Neural cell (in vitro differentiated cells): Measurements from ENCODE around the gene ANKRD66. TPM values are rescaled to one million over a fixed set of nuclear protein-coding genes. Genes with fewer than 3 reads are reported as not detected.

Experiments used
- polyA plus RNA-seq: library from polyadenylated mRNA; depleted of rRNA; stranded (reverse); fragments of >200 nt; gene quantifications from 2 replicates; pipeline ENCODE4 v1.2.3, GENCODE V29; 2014

The ANKRD66 gene
- polyA plus RNA-seq, 1 donor from 2014 or later = not detected

Other genes with a start within 250 kb of the ANKRD66 start
- 1.4 and 2.0 TPM in 2 replicates for gene CYP39A1, start 94.1 kb upstream of the ANKRD66 start, polyA plus RNA-seq
- 31.1 and 44.5 TPM in 2 replicates for gene SLC25A27, start 94.0 kb upstream of the ANKRD66 start, polyA plus RNA-seq
- gene TDRD6, start 59.0 kb upstream of the ANKRD66 start, polyA plus RNA-seq = 0.84 and 0.92 TPM in 2 replicates
- gene PLA2G7, start 11.6 kb upstream of the ANKRD66 start, polyA plus RNA-seq = 0.35 TPM in 1 of 2 replicates, not detected in the other
- not detected in 2 replicates for gene MEP1A, start 46.5 kb downstream of the ANKRD66 start, polyA plus RNA-seq
- not detected in 2 replicates for gene ADGRF5, start 175.0 kb downstream of the ANKRD66 start, polyA plus RNA-seq